ENCODE results near the gene ETV3. TPM values are rescaled to one million over a fixed set of nuclear protein-coding genes. Genes with fewer than 3 reads are reported as not detected.

Gene ETV3
- total RNA-seq, 1 experiment from 2014 or later: 25.8 TPM

- peaks cover 5% of the 10 kb centered on the region for H3K4me1 Mint-ChIP-seq (ENCODE audit: low read depth, unreplicated experiment)
- CTCF ChIA-PET: interaction anchor here (0.6 to 0.7 kb wide), 2 partner anchors 22 to 186 kb away, joined by 3 read pairs; no protein-coding TSS in a partner anchor
Measured at GRCh38 chr1:157112186-157112867, 25.9 kb downstream of the ETV3 start.

GRCh38 chr1:157111396-157112165, 26.6 kb downstream of the ETV3 start:
- Histone ChIP-seq H3K4me3 (ENCODE audit: low read depth, low read length) (no peak overlapping the region), H3K36me3 (ENCODE audit: control insufficient read depth, insufficient read depth, low read length) (no peaks in the 10 kb centered on the region), H3K9me3 (no peaks in the 10 kb centered on the region), H3K4me1 (no peaks in the 10 kb centered on the region), H3K27me3 (replicated peaks; ENCODE audit: control insufficient read depth, insufficient read depth, low read length) (no peaks in the 10 kb centered on the region; the same call in 1 of the 2 replicates)
- Mint-ChIP-seq H3K4me1 (ENCODE audit: low read depth, unreplicated experiment) (peaks cover 5% of the 10 kb centered on the region), H3K36me3 (ENCODE audit: insufficient read depth, unreplicated experiment) (no peaks in the 10 kb centered on the region), H3K27me3 (ENCODE audit: insufficient read depth, unreplicated experiment) (no peaks in the 10 kb centered on the region), H3K9me3 (ENCODE audit: unreplicated experiment) (no peaks in the 10 kb centered on the region), H3K4me3 (ENCODE audit: unreplicated experiment) (no peak overlapping the region), H3K27ac (ENCODE audit: unreplicated experiment) (no peak overlapping the region)
- intact Hi-C loops (cut with micrococcal nuclease; ENCODE audit: unreplicated experiment): no loop called here
- no peak for TF ChIP-seq CTCF (IDR thresholded peaks at IDR 0.05; ENCODE audit: insufficient read depth in 1 of 2, low read depth in 1 of 2, low read length in 1 of 2, severe bottlenecking in 1 of 2, unreplicated experiment in 1 of 2)
- DNase-seq: peak in 1 of 2 experiments; percentile 14
- CTCF ChIA-PET: interaction anchor here (0.6 to 0.7 kb wide), 2 partner anchors 22 to 185 kb away, joined by 3 read pairs; no protein-coding TSS in a partner anchor
- BruUV-seq (replicated peaks): no TSS peak
- POLR2A ChIA-PET: no interaction called here

More at GRCh38 chr1:157112186-157112867, 25.9 kb downstream of the ETV3 start:
- peak overlapping the region; percentile 41 for H3K27ac Mint-ChIP-seq (ENCODE audit: unreplicated experiment)
- POLR2A ChIA-PET: no interaction called here
- intact Hi-C loops (cut with micrococcal nuclease; ENCODE audit: unreplicated experiment): no loop called here
- H3K36me3 Mint-ChIP-seq (ENCODE audit: insufficient read depth, unreplicated experiment): no peaks in the 10 kb centered on the region
- no peak overlapping the region for H3K4me3 ChIP-seq (ENCODE audit: low read depth, low read length)
- TF ChIP-seq CTCF (IDR thresholded peaks at IDR 0.05; ENCODE audit: insufficient read depth in 1 of 2, low read depth in 1 of 2, low read length in 1 of 2, severe bottlenecking in 1 of 2, unreplicated experiment in 1 of 2): no peak
- H3K9me3 Mint-ChIP-seq (ENCODE audit: unreplicated experiment): no peaks in the 10 kb centered on the region
- H3K9me3 ChIP-seq: no peaks in the 10 kb centered on the region
- H3K27me3 Mint-ChIP-seq (ENCODE audit: insufficient read depth, unreplicated experiment): no peaks in the 10 kb centered on the region
- no peak overlapping the region for H3K4me3 Mint-ChIP-seq (ENCODE audit: unreplicated experiment)
- H3K4me1 ChIP-seq: no peaks in the 10 kb centered on the region
- no peaks in the 10 kb centered on the region for H3K36me3 ChIP-seq (ENCODE audit: control insufficient read depth, insufficient read depth, low read length)
- BruUV-seq (replicated peaks): no TSS peak
- peak in 1 of 2 experiments; percentile 31 for DNase-seq
- no peaks in the 10 kb centered on the region; the same call in 1 of the 2 replicates for H3K27me3 ChIP-seq (replicated peaks; ENCODE audit: control insufficient read depth, insufficient read depth, low read length)

GRCh38 chr1:157110686-157111085, 27.5 kb downstream of the ETV3 start:
- no peak for DNase-seq
- Mint-ChIP-seq H3K36me3 (ENCODE audit: insufficient read depth, unreplicated experiment) (no peaks in the 10 kb centered on the region), H3K4me3 (ENCODE audit: unreplicated experiment) (no peak overlapping the region), H3K27me3 (ENCODE audit: insufficient read depth, unreplicated experiment) (peaks cover 5% of the 10 kb centered on the region), H3K9me3 (ENCODE audit: unreplicated experiment) (no peaks in the 10 kb centered on the region), H3K27ac (ENCODE audit: unreplicated experiment) (no peak overlapping the region), H3K4me1 (ENCODE audit: low read depth, unreplicated experiment) (peaks cover 5% of the 10 kb centered on the region)
- no peak overlapping the region for H3K4me3 ChIP-seq (ENCODE audit: low read depth, low read length)
- H3K36me3 ChIP-seq (ENCODE audit: control insufficient read depth, insufficient read depth, low read length): no peaks in the 10 kb centered on the region
- H3K4me1 ChIP-seq: no peaks in the 10 kb centered on the region
- H3K9me3 ChIP-seq: no peaks in the 10 kb centered on the region
- POLR2A ChIA-PET: no interaction called here
- intact Hi-C loops (cut with micrococcal nuclease; ENCODE audit: unreplicated experiment): no loop called here
- no peaks in the 10 kb centered on the region; the same call in 1 of the 2 replicates for H3K27me3 ChIP-seq (replicated peaks; ENCODE audit: control insufficient read depth, insufficient read depth, low read length)
- TF ChIP-seq CTCF (IDR thresholded peaks at IDR 0.05; ENCODE audit: insufficient read depth in 1 of 2, low read depth in 1 of 2, low read length in 1 of 2, severe bottlenecking in 1 of 2, unreplicated experiment in 1 of 2): no peak
- BruUV-seq (replicated peaks): no TSS peak
- CTCF ChIA-PET: interaction anchor here (1.4 kb wide), 1 partner anchor 21 kb away, joined by 3 read pairs; no protein-coding TSS in a partner anchor

All from Caco-2 (cell line).